H54 (cell line): Measurements from ENCODE around the gene LRMDA.

Experiments
- DNase-seq: peaks from one replicate; pipeline ENCODE4 v3.0.0; 2011; ENCODE audit warnings: low spot score, mixed read lengths; ENCODE audit not compliant: insufficient read length
- FAIRE-seq: peaks from 3 replicates; lab custom pipeline; 2011; peaks lifted over from hg19 to GRCh38; lab: Jason Lieb, UNC
- POLR2A ChIP-seq: IDR thresholded peaks from 2 replicates; pipeline ENCODE4 v1.6.1; 2011; ENCODE audit warnings: low read depth, mild to moderate bottlenecking, low read length

LRMDA gene

GRCh38 chr10:76336213-76336963, 905.0 kb downstream of the LRMDA start:
- TF ChIP-seq POLR2A, result no peak
- no peak for FAIRE-seq
- DNase-seq, result no peak

- DNase-seq (no peak), FAIRE-seq (peak; percentile 60)
- no peak for TF ChIP-seq POLR2A
These were observed 906.2 kb downstream of the LRMDA start for GRCh38 chr10:76337641-76338040.

- DNase-seq, result no peak
- no peak for FAIRE-seq
These were observed 906.8 kb downstream of the LRMDA start for GRCh38 chr10:76338187-76338586.

GRCh38 chr10:76341740-76342139, 910.3 kb downstream of the LRMDA start:
- no peak for DNase-seq
- no peak for FAIRE-seq
- TF ChIP-seq POLR2A, result no peak

More at GRCh38 chr10:76338187-76338586, 906.8 kb downstream of the LRMDA start:
- TF ChIP-seq POLR2A, result no peak

GRCh38 chr10:76342996-76343395, 911.6 kb downstream of the LRMDA start:
- FAIRE-seq (peak; percentile 38), DNase-seq (no peak)
- no peak for TF ChIP-seq POLR2A

GRCh38 chr10:76347832-76348231, 916.4 kb downstream of the LRMDA start:
- no peak for DNase-seq
- TF ChIP-seq POLR2A, result no peak
- FAIRE-seq, result no peak

GRCh38 chr10:76350583-76350982, 919.2 kb downstream of the LRMDA start:
- TF ChIP-seq POLR2A, result no peak
- DNase-seq (no peak), FAIRE-seq (no peak)

- peak; percentile 96 for FAIRE-seq
- no peak for TF ChIP-seq POLR2A
- DNase-seq, result peak; percentile 53
These were observed 920.9 kb downstream of the LRMDA start for GRCh38 chr10:76352300-76352699.

GRCh38 chr10:76353237-76353851, 921.9 kb downstream of the LRMDA start:
- no peak for DNase-seq
- FAIRE-seq, result no peak
- no peak for TF ChIP-seq POLR2A

GRCh38 chr10:76354212-76354738, 922.9 kb downstream of the LRMDA start:
- no peak for TF ChIP-seq POLR2A
- DNase-seq (no peak), FAIRE-seq (no peak)

- TF ChIP-seq POLR2A, result no peak
- no peak for FAIRE-seq
- no peak for DNase-seq
These were observed 923.5 kb downstream of the LRMDA start for GRCh38 chr10:76354921-76355320.

GRCh38 chr10:76356557-76356956, 925.1 kb downstream of the LRMDA start:
- no peak for FAIRE-seq
- DNase-seq, result no peak
- TF ChIP-seq POLR2A, result no peak

GRCh38 chr10:76357726-76358415, 926.4 kb downstream of the LRMDA start:
- DNase-seq (no peak), FAIRE-seq (no peak)

GRCh38 chr10:76358743-76359395, 927.4 kb downstream of the LRMDA start:
- no peak for DNase-seq
- no peak for FAIRE-seq
- no peak for TF ChIP-seq POLR2A

More at GRCh38 chr10:76357726-76358415, 926.4 kb downstream of the LRMDA start:
- no peak for TF ChIP-seq POLR2A
